Activated naive CD8-positive, alpha-beta T cell treated with anti-CD3 and anti-CD28 coated beads, Interleukin-2, amount 10 ng/mL, durations not matched to agents 7 days and 5 days (primary cell): ENCODE data around the gene CACNB1. TPM values are rescaled to one million over a fixed set of nuclear protein-coding genes. Genes with fewer than 3 reads are reported as not detected.

Experiments used
- ATAC-seq: fragments of 150-1000 bp; cut with Tn5 transposase; one replicate; pipeline ENCODE4 v1.10.0; 2021; ENCODE audit warnings: low read depth, moderate library complexity
- POLR2A ChIA-PET: fragments of 350-600 bp; sonication (Branson Sonifier 250); formaldehyde crosslinking; loops from one replicate; lab custom pipeline; 2021; ENCODE audit warnings: antibody characterized with exemption; lab: Charles Lee
- DNase-seq: peaks from one replicate; pipeline ENCODE4 v3.0.0; 2021
- H3K27ac Mint-ChIP-seq: one replicate; pipeline ENCODE4 v1.8.0; 2022; ENCODE audit warnings: mild to moderate bottlenecking, mixed read lengths
- H3K27me3 Mint-ChIP-seq: one replicate; pipeline ENCODE4 v1.8.0; 2022; ENCODE audit warnings: mild to moderate bottlenecking, moderate library complexity, mixed read lengths
- H3K36me3 Mint-ChIP-seq: one replicate; pipeline ENCODE4 v1.8.0; 2021; ENCODE audit warnings: mild to moderate bottlenecking, mixed read lengths
- H3K4me1 Mint-ChIP-seq: one replicate; pipeline ENCODE4 v1.8.0; 2021; ENCODE audit warnings: mixed read lengths
- H3K4me3 Mint-ChIP-seq: one replicate; pipeline ENCODE4 v1.8.0; 2022; ENCODE audit warnings: mild to moderate bottlenecking, moderate library complexity, mixed read lengths
- H3K9me3 Mint-ChIP-seq: one replicate; pipeline ENCODE4 v1.8.0; 2021; ENCODE audit warnings: mixed read lengths
- total RNA-seq, 2 experiments: library from RNA; stranded (reverse); gene quantifications; one replicate each; pipeline ENCODE4 v1.2.3, GENCODE V29; 2021

CACNB1 gene
- total RNA-seq, 2 experiments from 2014 or later = 25.9 to 27.2 TPM

- ATAC-seq (no peak), DNase-seq (no peak)
- Mint-ChIP-seq H3K27ac (peak within 1 kb of the TSS; percentile 52), H3K27me3 (peaks cover 38% of the 10 kb centered on the region), H3K4me3 (peak within 1 kb of the TSS; percentile 89), H3K4me1 (peaks cover 32% of the 10 kb centered on the region), H3K9me3 (peaks cover 3% of the 10 kb centered on the region), H3K36me3 (no peaks in the 10 kb centered on the region)
- POLR2A ChIA-PET = interaction anchor here (1.0 to 3.2 kb wide), 5 partner anchors 9 to 71 kb away, joined by 3 to 26 read pairs (median 8); partner anchors contain the start of genes PLXDC1 and RPL19
Observed at GRCh38 chr17:39165841-39166349, 31.6 kb downstream of the CACNB1 start, which contains the start of gene ARL5C. Gene ARL5C, minus strand, starts transcription at chr17:39166161. Its CDS starts 401 bp downstream, at chr17:39165760.

- H3K4me1 Mint-ChIP-seq = peaks cover 29% of the 10 kb centered on the region
- no peaks in the 10 kb centered on the region for H3K36me3 Mint-ChIP-seq
- H3K27me3 Mint-ChIP-seq = peaks cover 33% of the 10 kb centered on the region
- POLR2A ChIA-PET = interaction anchor here (0.5 to 3.2 kb wide), 10 partner anchors 8 to 311 kb away, joined by 3 to 26 read pairs (median 6); partner anchors contain the start of genes PLXDC1, RPL19 and RPL23
- DNase-seq (no peak), ATAC-seq (peak; percentile 30)
- peak overlapping the region; percentile 89 for H3K4me3 Mint-ChIP-seq
- peak overlapping the region; percentile 52 for H3K27ac Mint-ChIP-seq
- peaks cover 3% of the 10 kb centered on the region for H3K9me3 Mint-ChIP-seq
Observed at GRCh38 chr17:39165178-39165840, 32.2 kb downstream of the CACNB1 start.

GRCh38 chr17:39164675-39165143 is 32.8 kb downstream of the CACNB1 start:
- Mint-ChIP-seq H3K27ac (peak overlapping the region; percentile 52), H3K9me3 (peaks cover 3% of the 10 kb centered on the region), H3K4me1 (peaks cover 28% of the 10 kb centered on the region), H3K4me3 (peak overlapping the region; percentile 89), H3K27me3 (peaks cover 28% of the 10 kb centered on the region), H3K36me3 (no peaks in the 10 kb centered on the region)
- POLR2A ChIA-PET = interaction anchor here (0.5 to 3.2 kb wide), 12 partner anchors 8 to 311 kb away, joined by 3 to 26 read pairs (median 5); partner anchors contain the start of genes PLXDC1, RPL19 and RPL23
- DNase-seq = peak; percentile 80
- peak; percentile 95 for ATAC-seq

- Mint-ChIP-seq H3K4me3 (no peak overlapping the region), H3K27me3 (peaks cover 20% of the 10 kb centered on the region), H3K36me3 (no peaks in the 10 kb centered on the region), H3K9me3 (no peaks in the 10 kb centered on the region), H3K4me1 (peaks cover 14% of the 10 kb centered on the region), H3K27ac (no peak overlapping the region)
- no peak for ATAC-seq
- no peak for DNase-seq
- POLR2A ChIA-PET = no interaction called here
Observed at GRCh38 chr17:39161962-39162361, 35.5 kb downstream of the CACNB1 start.

- no peak for DNase-seq
- POLR2A ChIA-PET = interaction anchor here (0.7 kb wide), 1 partner anchor 63 kb away, joined by 3 read pairs; no protein-coding TSS in a partner anchor
- peaks cover under 1% of the 10 kb centered on the region for H3K9me3 Mint-ChIP-seq
- peaks cover 2% of the 10 kb centered on the region for H3K36me3 Mint-ChIP-seq
- no peak overlapping the region for H3K27ac Mint-ChIP-seq
- peaks cover 7% of the 10 kb centered on the region for H3K4me1 Mint-ChIP-seq
- no peak for ATAC-seq
- H3K4me3 Mint-ChIP-seq = no peak overlapping the region
- peaks cover 9% of the 10 kb centered on the region for H3K27me3 Mint-ChIP-seq
Observed at GRCh38 chr17:39158623-39159022, 38.8 kb downstream of the CACNB1 start.

DNA sequence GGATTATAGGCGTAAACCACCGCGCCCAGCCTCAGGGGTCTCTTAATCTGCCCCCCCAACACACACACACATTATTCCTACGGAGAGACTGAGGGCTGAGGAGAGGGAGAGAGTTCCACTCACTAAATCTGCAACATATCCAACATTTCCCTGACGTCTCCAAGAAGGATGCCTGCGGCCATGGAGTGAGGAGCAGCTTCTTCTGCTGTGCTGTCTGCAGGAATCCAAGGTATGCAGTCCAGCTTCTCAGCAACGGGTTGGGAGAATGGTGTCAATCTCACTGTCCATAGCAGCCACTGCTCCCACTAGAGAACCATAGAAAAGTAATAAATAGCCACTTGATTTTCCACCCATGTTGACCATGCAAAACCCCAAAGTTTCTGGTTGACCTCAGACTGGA is 41.0 kb downstream of the CACNB1 start:
- ATAC-seq (no peak), DNase-seq (no peak)
- Mint-ChIP-seq H3K27me3 (peaks cover 2% of the 10 kb centered on the region), H3K4me3 (no peak overlapping the region), H3K36me3 (peaks cover 3% of the 10 kb centered on the region), H3K4me1 (peaks cover 23% of the 10 kb centered on the region), H3K9me3 (peaks cover 1% of the 10 kb centered on the region), H3K27ac (no peak overlapping the region)
- POLR2A ChIA-PET = no interaction called here

DNA sequence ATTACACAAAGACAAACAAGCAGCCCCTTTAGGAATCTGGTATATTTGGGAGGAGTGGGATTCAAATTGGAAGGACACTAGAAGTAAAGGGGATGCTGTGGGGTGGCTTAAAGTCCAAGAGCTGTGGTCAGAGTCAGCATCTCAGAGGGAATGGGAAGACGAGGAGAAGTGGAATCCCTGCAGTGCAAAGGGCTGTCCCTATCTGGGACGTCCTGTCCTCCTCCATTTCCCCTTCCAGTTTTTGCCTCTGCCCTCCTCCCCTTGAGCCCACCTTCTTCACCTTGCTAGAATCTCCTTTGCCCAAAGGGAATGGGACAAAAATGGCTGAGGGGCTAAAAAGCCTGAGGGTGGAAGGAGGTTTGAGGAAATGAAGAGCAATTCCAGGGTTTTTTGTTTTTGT is 41.8 kb downstream of the CACNB1 start:
- Mint-ChIP-seq H3K4me1 (peaks cover 24% of the 10 kb centered on the region), H3K27me3 (peaks cover 6% of the 10 kb centered on the region), H3K36me3 (peaks cover 3% of the 10 kb centered on the region), H3K27ac (no peak overlapping the region), H3K4me3 (no peak overlapping the region), H3K9me3 (peaks cover 1% of the 10 kb centered on the region)
- no peak for DNase-seq
- POLR2A ChIA-PET = no interaction called here
- ATAC-seq = no peak

DNA sequence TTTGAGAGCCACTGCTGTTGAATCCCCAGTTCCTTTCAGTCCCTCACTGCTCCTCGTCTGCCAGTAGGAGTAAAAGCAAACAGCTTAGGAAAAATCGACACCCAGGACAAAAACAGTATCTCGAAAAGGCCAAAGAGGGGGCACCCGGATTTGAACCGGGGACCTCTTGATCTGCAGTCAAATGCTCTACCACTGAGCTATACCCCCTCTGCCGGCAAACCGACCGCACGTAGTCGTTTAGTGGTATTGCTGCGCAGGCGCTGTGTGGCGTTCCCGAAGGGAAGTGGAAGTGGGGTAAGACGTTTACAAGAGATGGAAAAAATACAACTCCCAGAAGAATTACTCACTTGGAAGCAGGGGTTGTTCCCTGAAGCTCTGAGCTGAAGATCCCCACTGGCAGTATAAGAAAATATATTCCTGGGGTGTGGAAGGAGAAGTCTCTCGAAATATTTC is 43.8 kb downstream of the CACNB1 start:
- H3K27ac Mint-ChIP-seq = peak overlapping the region; percentile 94
- H3K9me3 Mint-ChIP-seq = peaks cover 1% of the 10 kb centered on the region
- peaks cover 3% of the 10 kb centered on the region for H3K36me3 Mint-ChIP-seq
- peak; percentile 47 for ATAC-seq
- peak overlapping the region; percentile 98 for H3K4me3 Mint-ChIP-seq
- POLR2A ChIA-PET = interaction anchor here (0.5 to 4.1 kb wide), 23 partner anchors 12 to 447 kb away, joined by 3 to 34 read pairs (median 5); partner anchors contain the start of genes ARL5C, LASP1, LASP1NB and PSMB3
- peaks cover 16% of the 10 kb centered on the region for H3K27me3 Mint-ChIP-seq
- peak; percentile 95 for DNase-seq
- peaks cover 32% of the 10 kb centered on the region for H3K4me1 Mint-ChIP-seq

GRCh38 chr17:39151943-39152818 is 45.3 kb downstream of the CACNB1 start:
- peak overlapping the region; percentile 94 for H3K27ac Mint-ChIP-seq
- H3K27me3 Mint-ChIP-seq = peaks cover 18% of the 10 kb centered on the region
- peaks cover 3% of the 10 kb centered on the region for H3K36me3 Mint-ChIP-seq
- DNase-seq (peak; percentile 51), ATAC-seq (peak; percentile 13)
- POLR2A ChIA-PET = interaction anchor here (0.7 to 4.1 kb wide), 22 partner anchors 13 to 445 kb away, joined by 3 to 34 read pairs (median 4); partner anchors contain the start of genes ARL5C, LASP1, LASP1NB and RPL19
- peaks cover 35% of the 10 kb centered on the region for H3K4me1 Mint-ChIP-seq
- peak overlapping the region; percentile 98 for H3K4me3 Mint-ChIP-seq
- peaks cover 1% of the 10 kb centered on the region for H3K9me3 Mint-ChIP-seq

GRCh38 chr17:39151150-39151942 is 46.1 kb downstream of the CACNB1 start, which contains the start of gene PLXDC1:
Gene PLXDC1, minus strand, starts transcription at chr17:39151637. Its CDS starts 200 bp downstream, at chr17:39151437.
- Mint-ChIP-seq H3K27ac (peak within 1 kb of the TSS; percentile 94), H3K4me1 (peaks cover 35% of the 10 kb centered on the region), H3K27me3 (peaks cover 18% of the 10 kb centered on the region), H3K36me3 (peaks cover 3% of the 10 kb centered on the region), H3K9me3 (peaks cover 1% of the 10 kb centered on the region), H3K4me3 (peak within 1 kb of the TSS; percentile 98)
- POLR2A ChIA-PET = interaction anchor here (0.8 to 4.1 kb wide), 13 partner anchors 14 to 297 kb away, joined by 3 to 34 read pairs (median 4); partner anchors contain the start of genes ARL5C and RPL19
- no peak for ATAC-seq
- DNase-seq = peak; percentile 63

DNA sequence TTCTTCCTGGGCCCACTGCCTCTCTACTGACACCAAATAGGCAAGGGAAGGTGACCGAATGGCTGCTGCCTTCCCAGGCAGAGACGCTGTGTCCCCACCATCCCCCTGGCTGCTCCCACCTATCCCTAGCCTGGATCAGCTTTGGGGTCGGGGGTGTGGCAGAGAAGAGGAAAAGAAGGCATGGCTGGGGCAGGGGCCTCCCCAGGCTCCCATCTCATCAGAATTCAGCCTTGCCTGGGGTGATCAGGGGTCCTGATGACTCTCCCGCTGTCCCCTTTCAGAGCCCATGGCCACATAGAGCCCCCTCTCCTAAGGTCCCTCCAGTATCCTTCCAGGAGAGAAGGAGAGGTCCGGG is 46.7 kb downstream of the CACNB1 start:
- Mint-ChIP-seq H3K27ac (peak overlapping the region; percentile 31), H3K9me3 (peaks cover 1% of the 10 kb centered on the region), H3K4me3 (peak overlapping the region; percentile 66), H3K4me1 (peaks cover 35% of the 10 kb centered on the region), H3K36me3 (peaks cover 3% of the 10 kb centered on the region), H3K27me3 (peaks cover 18% of the 10 kb centered on the region)
- POLR2A ChIA-PET = interaction anchor here (0.8 to 4.1 kb wide), 4 partner anchors 15 to 58 kb away, joined by 3 to 34 read pairs (median 16); partner anchors contain the start of genes ARL5C and RPL19
- no peak for DNase-seq
- no peak for ATAC-seq
